GM19328 (cell line): ENCODE results near the gene PHRF1.
"Not testable (repeated sequence)": the region's sequence is repeated elsewhere in the genome, so short reads cannot be mapped to it uniquely, and the experiment has no call there.

Experiments used
- ATAC-seq: cut with Tn5 transposase; IDR thresholded peaks from one replicate; pipeline ENCODE4 v1.9.1; 2021; ENCODE audit warnings: mild to moderate bottlenecking, moderate library complexity; ENCODE audit not compliant: unreplicated experiment

Gene PHRF1

DNA sequence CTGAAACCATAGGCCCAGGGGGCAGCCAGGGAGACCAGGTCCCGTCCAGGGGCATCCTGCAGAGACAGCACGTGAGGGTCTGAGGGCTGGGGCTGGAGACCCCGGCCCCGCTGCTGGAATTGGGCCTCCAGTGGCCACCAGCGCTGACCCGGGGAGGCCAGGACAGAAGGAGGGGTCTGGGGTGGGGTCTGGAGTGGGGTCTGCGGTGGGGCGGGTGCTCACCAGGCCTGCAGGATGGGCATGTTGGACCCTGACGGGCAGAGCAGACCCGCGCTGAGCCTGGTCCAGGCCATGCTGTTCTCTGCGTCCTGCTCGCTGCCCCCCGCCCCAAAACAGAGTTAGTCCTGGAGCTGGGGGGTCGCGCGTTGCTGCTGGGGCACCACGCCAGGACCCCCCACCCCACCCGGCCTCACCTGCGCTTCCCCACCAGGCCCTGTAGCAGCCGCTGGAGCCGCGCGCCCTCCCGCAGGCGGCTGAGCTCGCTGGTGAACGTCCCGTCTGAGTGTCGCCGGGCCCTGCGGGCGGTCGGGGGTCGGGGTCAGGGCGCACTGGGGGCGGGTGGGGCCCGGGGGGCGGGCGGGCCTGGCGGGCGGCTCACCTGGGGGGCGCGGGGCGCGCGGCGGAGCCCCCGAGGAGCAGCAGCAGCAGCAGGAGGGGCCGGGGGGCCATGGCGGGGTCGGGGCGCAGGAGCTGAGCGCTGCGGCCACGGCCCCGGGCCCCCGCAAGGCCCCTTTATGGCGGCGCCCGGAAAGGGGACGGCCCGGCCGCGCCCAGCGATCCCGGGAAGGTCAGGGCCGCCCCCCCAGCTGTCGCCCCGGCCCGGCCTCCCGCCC, 50.4 kb downstream of the PHRF1 start, which contains the start of gene SCT:
Gene SCT (minus strand): TSS at position 707 of the 833 bp plus-strand sequence. CDS start 38 bp downstream, at position 669.
- ATAC-seq = no peak

GRCh38 chr11:627308-627576, 51.0 kb downstream of the PHRF1 start:
- ATAC-seq = no peak

DNA sequence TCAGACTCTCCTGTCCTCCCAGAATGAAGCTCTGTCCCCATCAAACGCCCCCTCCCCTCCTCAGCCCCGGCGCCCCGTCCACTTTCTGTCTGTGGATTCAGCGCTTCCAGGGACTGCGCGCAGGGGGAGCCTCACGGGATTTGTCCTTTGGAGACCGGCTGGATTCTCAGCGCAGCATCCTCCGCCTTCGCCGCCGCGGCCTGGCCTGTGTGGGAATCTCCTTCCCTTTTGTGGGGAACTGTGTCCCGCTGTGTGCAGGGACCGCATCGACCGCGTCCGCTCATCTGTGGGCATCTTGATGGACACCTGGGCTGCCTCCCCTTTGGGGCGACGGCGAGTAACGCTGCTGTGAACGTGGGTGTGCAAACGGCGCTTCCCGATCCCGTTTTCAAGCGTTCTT, 51.8 kb downstream of the PHRF1 start:
- ATAC-seq = no peak

GRCh38 chr11:629237-629583, 52.9 kb downstream of the PHRF1 start:
- ATAC-seq = no peak

- ATAC-seq = no peak
These were observed 54.6 kb downstream of the PHRF1 start for GRCh38 chr11:630871-631270.

- no peak for ATAC-seq
These were observed 59.8 kb downstream of the PHRF1 start for GRCh38 chr11:635945-636510.

DNA sequence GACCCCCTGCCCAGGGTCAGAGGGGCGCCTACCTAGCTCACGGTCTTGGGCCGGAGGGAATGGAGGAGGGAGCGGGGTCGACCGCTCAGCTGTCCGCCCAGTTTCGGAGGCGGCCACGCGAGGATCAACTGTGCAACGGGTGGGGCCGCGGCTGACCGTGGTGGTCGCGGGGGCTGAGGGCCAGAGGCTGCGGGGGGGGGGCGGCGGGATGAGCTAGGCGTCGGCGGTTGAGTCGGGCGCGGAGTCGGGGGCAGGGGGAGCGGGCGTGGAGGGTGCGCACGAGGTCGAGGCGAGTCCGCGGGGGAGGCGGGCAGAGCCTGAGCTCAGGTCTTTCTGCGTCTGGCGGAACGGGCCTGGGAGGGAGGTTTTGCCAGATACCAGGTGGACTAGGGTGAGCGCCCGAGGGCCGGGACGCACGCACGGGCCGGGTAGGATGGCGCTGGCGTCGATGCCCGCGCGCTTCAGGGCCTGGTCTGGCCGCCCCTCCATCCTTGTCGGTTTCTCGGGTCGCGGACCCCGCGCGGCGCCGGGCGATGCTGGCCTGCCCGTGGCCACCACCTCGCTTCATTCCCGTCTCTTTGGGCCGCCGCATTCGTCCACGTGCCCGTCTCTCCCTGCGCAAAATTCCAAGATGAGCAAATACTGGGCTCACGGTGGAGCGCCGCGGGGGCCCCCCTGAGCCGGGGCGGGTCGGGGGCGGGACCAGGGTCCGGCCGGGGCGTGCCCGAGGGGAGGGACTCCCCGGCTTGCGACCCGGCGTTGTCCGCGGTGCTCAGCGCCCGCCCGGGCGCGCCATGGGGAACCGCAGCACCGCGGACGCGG, 60.5 kb downstream of the PHRF1 start, which contains the start of gene DRD4:
Gene DRD4 (plus strand): TSS at position 759 of the 822 bp plus-strand sequence. CDS start 36 bp downstream, at position 795.
- ATAC-seq = no peak

DNA sequence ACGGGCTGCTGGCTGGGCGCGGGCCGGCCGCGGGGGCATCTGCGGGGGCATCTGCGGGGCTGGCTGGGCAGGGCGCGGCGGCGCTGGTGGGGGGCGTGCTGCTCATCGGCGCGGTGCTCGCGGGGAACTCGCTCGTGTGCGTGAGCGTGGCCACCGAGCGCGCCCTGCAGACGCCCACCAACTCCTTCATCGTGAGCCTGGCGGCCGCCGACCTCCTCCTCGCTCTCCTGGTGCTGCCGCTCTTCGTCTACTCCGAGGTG, 61.0 kb downstream of the PHRF1 start:
- ATAC-seq = no peak

GRCh38 chr11:637593-638521, 61.6 kb downstream of the PHRF1 start:
- ATAC-seq = no peak

DNA sequence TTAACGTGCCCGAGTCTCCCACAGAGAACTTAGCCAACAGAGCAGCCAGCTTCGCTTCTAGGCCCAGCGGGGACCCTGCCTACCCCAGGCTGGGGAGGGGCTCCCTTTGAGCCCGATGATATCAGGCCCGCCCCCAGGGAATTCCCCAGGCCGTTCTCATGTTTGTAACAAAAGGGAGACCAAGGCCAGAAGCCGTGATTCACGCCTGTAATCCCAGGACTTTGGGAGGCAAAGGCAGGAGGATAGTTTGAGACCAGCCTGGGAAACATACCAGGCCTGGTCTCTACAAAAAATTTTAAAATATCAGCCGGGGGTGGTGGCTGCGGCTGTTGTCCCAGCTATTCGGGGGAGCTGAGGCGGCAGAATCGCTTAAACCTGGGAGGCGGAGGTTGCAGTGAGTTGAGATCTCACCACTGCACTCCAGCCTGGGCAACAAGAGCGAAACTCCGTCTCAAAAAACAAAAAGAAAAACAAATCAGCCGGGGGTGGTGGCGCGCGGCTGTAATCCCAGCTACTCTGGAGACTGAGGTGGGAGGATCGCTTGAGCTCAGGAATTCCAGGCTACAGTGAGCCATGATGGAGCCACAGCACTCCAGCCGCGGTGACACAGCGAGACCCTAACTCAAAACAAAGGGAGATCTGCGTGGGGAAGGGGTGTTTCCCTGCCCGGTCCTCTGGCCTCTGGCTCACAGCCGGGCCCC, 62.5 kb downstream of the PHRF1 start:
- no peak for ATAC-seq

DNA sequence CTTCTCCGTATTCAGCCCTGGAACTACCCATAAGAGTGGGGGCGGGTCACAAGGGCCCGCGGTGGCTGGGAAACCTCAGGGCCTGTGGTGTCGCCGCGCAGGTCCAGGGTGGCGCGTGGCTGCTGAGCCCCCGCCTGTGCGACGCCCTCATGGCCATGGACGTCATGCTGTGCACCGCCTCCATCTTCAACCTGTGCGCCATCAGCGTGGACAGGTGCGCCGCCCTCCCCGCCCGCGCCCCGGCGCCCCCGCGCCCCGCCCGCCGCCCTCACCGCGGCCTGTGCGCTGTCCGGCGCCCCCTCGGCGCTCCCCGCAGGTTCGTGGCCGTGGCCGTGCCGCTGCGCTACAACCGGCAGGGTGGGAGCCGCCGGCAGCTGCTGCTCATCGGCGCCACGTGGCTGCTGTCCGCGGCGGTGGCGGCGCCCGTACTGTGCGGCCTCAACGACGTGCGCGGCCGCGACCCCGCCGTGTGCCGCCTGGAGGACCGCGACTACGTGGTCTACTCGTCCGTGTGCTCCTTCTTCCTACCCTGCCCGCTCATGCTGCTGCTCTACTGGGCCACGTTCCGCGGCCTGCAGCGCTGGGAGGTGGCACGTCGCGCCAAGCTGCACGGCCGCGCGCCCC, 63.2 kb downstream of the PHRF1 start:
- ATAC-seq = no peak

DNA sequence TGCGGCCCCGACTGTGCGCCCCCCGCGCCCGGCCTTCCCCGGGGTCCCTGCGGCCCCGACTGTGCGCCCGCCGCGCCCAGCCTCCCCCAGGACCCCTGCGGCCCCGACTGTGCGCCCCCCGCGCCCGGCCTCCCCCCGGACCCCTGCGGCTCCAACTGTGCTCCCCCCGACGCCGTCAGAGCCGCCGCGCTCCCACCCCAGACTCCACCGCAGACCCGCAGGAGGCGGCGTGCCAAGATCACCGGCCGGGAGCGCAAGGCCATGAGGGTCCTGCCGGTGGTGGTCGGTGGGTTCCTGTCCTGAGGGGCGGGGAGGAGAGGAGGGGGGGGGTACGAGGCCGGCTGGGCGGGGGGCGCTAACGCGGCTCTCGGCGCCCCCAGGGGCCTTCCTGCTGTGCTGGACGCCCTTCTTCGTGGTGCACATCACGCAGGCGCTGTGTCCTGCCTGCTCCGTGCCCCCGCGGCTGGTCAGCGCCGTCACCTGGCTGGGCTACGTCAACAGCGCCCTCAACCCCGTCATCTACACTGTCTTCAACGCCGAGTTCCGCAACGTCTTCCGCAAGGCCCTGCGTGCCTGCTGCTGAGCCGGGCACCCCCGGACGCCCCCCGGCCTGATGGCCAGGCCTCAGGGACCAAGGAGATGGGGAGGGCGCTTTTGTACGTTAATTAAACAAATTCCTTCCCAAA, 63.9 kb downstream of the PHRF1 start:
- ATAC-seq = no peak

DNA sequence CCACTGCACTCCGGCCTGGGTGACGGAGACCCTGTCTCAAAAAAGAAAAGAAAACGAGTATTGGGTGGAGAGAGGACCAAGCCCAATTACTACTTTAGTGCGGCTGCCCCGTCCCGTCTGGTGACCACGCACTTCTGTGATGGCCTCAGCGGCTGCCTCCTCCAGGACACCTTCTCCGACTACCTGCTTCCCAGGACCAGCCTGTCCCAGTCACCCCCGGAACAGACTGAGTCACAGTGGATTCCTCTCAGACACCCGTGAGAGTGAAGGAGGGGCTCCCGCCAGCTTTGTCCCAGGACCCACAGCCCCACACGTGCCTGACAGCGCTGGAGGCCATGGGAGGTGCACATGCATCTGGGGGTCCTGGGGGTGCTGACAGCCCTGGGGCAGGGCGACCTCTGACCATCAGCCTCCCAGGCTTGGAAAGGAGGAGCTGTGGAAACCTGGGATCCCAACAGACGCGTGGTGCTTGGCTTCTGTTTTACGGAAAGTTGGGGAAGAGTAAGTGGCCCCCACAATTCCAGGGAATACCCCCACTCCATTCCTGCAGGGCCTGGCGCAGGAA, 65.6 kb downstream of the PHRF1 start:
- no peak for ATAC-seq

DNA sequence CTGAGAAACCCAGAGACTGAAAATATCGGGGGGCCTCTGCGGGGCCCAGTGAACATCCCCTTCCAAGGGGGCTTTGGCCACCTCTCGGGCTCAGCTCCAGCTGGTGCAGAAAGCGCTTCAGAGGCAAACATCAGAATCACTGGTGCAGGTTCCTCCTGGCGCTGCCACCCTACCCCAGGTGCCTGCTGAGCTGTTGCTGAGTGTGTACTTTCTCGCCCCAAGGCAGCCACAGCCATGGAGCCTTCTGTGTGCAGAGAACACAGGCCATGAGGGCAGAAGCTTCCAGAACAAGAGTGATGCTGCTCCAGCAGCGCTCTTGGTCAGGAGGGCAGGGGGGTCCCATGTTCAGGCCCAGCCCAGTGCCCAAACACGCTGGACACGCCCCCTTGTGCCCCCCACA, 67.1 kb downstream of the PHRF1 start:
- ATAC-seq = no peak

DNA sequence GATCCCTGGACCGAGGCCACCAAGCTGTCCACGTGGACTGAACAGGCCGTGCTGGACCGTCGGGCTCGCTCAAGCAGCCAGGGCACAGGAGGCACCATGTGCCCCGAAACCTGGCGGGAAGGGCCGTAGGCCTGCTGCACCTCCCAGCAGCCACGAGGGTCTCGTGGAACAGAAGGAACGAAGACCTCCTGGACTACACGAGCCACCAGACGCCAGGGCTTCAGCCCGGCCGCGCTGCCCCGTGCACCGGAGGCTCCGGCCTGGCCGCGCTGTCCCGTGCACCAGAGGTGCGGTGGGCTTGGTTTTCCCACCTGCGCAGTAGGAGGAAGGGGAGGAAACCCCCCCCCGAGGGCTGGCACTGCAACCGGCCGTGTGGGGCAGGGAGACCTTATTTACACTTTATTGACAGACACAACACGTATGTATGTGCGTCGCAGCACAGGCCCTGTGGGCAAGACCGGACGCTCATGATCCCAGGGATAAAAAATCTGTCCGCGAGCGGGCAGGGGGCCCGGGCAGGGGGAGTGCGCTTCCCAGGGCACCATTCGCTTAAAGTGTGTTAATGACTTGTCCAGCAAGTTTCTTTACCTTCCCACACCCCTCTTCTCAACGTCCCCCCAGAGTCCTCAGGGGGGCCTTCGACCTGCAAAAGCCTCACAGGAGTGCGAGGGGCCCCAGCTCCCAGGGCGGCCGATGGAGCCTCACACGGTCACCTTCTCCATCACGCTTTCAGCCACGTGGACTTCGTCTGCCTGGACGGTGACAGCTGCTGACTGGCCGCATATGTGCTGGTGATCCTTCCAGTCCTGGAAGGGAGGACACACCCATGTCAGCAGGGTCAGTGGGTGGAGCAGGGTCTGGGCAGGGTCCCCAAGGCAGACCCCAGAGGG, 67.8 kb downstream of the PHRF1 start:
- no peak for ATAC-seq

- ATAC-seq = no peak
These were observed 69.3 kb downstream of the PHRF1 start for GRCh38 chr11:645536-645935.

DNA sequence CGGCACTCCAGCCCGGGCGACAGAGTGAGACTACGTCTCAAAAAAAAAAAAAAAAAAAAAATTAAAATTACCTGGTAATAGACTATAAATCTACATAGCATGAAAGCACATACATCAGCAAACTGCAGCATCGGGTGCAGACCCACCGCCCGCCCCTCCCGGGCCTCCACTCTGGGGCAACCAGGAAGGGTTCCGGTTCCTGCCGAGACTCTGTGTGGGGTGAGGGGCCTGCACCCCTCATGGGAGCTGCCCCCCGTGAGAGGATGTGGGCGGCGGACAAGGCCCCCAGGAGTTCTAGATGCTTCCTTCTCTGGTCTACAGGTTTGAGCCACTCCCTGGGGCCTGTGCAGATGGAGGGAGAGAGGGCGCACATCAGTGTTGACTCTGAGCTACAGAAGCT, 69.9 kb downstream of the PHRF1 start:
- no peak for ATAC-seq

DNA sequence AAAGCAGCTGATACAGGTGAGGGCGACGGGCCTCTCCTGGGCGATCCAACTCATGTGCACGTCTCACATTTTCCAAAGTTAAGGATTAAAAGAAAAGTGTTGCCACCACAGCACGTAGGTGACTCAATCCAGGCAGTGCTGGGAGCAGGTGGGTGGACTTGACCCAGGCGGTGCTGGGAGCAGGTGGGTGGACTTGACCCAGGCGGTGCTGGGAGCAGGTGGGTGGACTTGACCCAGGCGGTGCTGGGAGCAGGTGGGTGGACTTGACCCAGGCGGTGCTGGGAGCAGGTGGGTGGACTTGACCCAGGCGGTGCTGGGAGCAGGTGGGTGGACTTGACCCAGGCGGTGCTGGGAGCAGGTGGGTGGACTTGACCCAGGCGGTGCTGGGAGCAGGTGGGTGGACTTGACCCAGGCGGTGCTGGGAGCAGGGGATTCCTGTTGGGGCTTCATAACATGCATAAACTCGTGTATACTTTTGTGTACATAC, 71.4 kb downstream of the PHRF1 start:
- not testable (repeated sequence) for ATAC-seq
